Tibial nerve (tissue), 4 donors: ENCODE data around the gene C2orf69.
A peak's percentile ranks its signal among the peaks of the same experiment; 100 is the strongest.

Source experiments
- EP300 ChIP-seq, 2 donors: sonication (generic); formaldehyde crosslinking; IDR thresholded peaks; one replicate each; pipeline ENCODE4 v1.6.1; 2017; ENCODE audit warnings: antibody characterized with exemption in 2 of 2, mild to moderate bottlenecking in 1 of 2
- POLR2A ChIP-seq, 2 donors: fragments of 450-650 bp; IDR thresholded peaks; one replicate each; pipeline ENCODE4 v1.6.1; 2017; ENCODE audit warnings: antibody characterized with exemption in 2 of 2, mild to moderate bottlenecking in 2 of 2, moderate library complexity in 2 of 2
- TF ChIP-seq, protein P1 (sequence below), 5 experiments: fragments of 200-600 bp in 3 of 5; fragments of 450-650 bp in 2 of 5; sonication (generic) in 3 of 5; IDR thresholded peaks; one replicate each; pipeline ENCODE4 v1.5.1; 2016 to 2019; ENCODE audit warnings: antibody characterized with exemption in 5 of 5, mild to moderate bottlenecking in 3 of 5, moderate library complexity in 2 of 5

DNA sequence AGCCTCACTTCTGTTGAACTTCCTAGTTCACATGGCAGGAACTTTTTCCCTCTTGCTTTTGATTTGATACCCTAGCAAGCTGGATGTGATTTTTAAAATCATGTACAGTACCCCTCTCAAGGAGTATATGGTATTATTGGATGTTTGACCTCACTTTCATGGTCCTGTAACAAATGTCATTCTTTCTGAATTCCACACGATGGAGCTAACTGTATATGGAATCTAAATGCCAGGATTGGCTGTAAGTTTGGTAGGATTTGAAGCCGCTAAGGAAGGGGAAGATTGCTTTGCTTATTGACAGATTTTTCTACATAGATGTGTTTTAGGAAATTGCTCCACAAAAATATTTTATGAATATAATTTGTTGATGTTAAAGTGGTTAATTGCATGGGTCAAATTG, 62.6 kb downstream of the C2orf69 start:
- TF ChIP-seq, protein P1, sequence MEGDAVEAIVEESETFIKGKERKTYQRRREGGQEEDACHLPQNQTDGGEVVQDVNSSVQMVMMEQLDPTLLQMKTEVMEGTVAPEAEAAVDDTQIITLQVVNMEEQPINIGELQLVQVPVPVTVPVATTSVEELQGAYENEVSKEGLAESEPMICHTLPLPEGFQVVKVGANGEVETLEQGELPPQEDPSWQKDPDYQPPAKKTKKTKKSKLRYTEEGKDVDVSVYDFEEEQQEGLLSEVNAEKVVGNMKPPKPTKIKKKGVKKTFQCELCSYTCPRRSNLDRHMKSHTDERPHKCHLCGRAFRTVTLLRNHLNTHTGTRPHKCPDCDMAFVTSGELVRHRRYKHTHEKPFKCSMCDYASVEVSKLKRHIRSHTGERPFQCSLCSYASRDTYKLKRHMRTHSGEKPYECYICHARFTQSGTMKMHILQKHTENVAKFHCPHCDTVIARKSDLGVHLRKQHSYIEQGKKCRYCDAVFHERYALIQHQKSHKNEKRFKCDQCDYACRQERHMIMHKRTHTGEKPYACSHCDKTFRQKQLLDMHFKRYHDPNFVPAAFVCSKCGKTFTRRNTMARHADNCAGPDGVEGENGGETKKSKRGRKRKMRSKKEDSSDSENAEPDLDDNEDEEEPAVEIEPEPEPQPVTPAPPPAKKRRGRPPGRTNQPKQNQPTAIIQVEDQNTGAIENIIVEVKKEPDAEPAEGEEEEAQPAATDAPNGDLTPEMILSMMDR (IDR thresholded peaks at IDR 0.05): peak; percentile 18 to 54 (median 44)
- TF ChIP-seq POLR2A (IDR thresholded peaks at IDR 0.05) (no peak), EP300 (IDR thresholded peaks at IDR 0.05) (no peak)
